Subcutaneous adipose tissue (tissue), 4 donors: ENCODE data around the gene FAM117A. TPM values are rescaled to one million over a fixed set of nuclear protein-coding genes. Genes with fewer than 3 reads are reported as not detected.

Experiments
- total RNA-seq, 4 donors: library from RNA; depleted of rRNA; stranded (reverse); fragments of >200 nt; gene quantifications; one replicate each; pipeline ENCODE4 v1.1.0, GENCODE V29; 2016
- TF ChIP-seq, protein P1 (sequence below): fragments of 450-650 bp; IDR thresholded peaks from one replicate; pipeline ENCODE4 v1.5.1; 2016; ENCODE audit warnings: low read depth, mild to moderate bottlenecking, control low read depth, antibody characterized with exemption, moderate library complexity

The FAM117A gene
- total RNA-seq, 4 donors from 2014 or later: 3.9 to 19.4 (median 8.4) TPM

DNA sequence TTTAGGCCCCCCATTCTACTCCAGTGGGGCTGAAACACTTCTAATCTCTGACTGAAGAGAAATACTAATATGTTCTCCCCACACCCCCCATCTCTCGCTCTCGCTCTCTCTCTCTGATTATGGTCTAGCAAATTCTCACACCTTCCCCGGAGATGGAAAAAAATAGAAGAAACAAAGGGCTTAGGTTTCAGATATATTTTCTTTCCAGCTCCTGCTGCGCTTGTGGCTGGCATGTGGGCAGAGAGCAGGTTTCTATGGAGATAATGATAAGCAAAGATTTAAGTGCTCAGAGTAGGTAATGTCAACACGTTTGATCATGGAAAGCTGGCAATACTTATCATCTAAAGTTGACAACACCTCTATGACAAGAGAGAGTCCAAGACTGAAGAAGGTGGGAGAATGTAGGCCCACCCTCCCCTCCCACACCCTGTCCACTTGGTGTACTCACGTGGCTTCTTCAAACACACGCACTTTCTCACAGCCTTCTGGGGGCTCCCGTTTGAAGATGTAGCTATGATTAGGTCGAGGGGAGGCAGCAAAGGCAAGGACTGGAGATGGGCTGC, 48.1 kb downstream of the FAM117A start:
- TF ChIP-seq, protein P1, sequence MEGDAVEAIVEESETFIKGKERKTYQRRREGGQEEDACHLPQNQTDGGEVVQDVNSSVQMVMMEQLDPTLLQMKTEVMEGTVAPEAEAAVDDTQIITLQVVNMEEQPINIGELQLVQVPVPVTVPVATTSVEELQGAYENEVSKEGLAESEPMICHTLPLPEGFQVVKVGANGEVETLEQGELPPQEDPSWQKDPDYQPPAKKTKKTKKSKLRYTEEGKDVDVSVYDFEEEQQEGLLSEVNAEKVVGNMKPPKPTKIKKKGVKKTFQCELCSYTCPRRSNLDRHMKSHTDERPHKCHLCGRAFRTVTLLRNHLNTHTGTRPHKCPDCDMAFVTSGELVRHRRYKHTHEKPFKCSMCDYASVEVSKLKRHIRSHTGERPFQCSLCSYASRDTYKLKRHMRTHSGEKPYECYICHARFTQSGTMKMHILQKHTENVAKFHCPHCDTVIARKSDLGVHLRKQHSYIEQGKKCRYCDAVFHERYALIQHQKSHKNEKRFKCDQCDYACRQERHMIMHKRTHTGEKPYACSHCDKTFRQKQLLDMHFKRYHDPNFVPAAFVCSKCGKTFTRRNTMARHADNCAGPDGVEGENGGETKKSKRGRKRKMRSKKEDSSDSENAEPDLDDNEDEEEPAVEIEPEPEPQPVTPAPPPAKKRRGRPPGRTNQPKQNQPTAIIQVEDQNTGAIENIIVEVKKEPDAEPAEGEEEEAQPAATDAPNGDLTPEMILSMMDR: no peak

- TF ChIP-seq, protein P1: no peak
Observed at GRCh38 chr17:49715216-49715615, 48.7 kb downstream of the FAM117A start.

DNA sequence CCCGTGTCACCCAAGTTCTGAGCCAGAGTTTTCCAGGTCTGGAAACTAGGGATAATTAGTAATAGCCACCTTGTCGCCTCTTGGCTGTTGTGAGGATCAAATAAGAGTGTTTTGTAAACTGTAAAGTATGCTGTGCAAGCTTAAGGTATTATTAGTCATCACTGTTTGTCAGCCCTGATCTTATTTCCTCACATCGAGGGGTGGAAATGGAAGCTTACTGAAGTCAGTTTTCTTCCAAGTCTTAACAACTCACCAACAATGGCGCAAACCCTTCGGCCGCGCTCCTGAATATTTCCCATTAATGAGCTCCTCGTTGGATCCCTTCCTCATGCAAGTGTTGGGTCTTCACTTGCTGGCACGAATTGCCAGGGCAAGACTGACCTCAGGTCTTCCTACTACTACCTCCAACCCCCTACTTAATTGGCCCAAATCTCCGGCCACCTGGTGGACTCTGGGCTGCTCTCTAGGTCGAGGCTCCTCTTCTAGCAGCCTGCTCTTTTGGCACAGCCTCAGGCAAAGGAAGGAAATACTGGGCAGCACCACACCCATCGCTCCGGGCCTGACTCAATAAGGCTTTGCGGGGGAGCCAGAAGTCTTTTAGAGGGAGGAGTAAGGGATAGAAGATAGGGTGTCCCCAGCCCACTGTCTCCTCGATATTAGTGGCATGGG, 55.3 kb downstream of the FAM117A start:
- TF ChIP-seq, protein P1: no peak

GRCh38 chr17:49707608-49708514, 56.1 kb downstream of the FAM117A start, which contains the start of gene SLC35B1:
SLC35B1 (minus strand) TSS chr17:49707964; CDS start chr17:49707833, 131 bp downstream.
- TF ChIP-seq, protein P1: no peak

DNA sequence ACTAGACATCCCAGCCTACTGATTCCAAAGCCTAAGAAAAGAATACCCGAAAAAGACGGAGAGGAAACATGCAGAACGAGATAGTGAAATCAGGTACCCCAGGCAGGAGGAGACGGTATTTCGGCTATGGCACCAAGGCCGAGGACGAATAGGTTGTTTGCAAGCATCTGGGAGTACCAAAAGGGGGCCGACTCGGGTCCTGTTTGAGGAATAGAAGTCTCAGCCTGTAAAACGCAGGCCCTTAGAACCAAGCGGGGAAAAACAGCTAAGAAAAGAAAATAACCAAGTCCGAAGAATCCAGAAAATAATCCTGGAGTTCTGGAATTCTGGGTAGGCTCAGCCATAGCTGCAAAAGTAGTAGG, 56.7 kb downstream of the FAM117A start:
- TF ChIP-seq, protein P1: no peak

DNA sequence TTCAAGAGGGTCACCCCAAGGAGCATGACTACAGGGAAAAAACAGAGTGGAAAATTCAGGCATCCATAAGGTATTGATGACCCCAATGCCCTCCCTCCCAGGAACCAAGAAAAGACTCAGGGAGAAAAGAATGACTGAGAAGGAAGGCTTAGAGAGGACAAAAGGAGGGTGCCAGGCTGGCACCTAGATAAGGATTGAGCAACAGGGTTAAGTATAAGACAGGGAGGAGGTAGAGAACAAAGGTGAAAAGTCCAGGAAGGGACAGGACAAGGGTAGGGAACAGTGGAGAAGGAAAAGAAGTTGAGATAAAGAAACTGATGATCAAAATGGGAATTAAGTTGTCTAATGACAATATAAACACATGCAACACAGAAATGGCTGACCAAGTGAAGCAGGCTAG, 58.7 kb downstream of the FAM117A start:
- TF ChIP-seq, protein P1: no peak
